H9 (cell line): ENCODE measurements around the gene ARID3A. TPM values are rescaled to one million over a fixed set of nuclear protein-coding genes. Genes with fewer than 3 reads are reported as not detected.
A peak's percentile ranks its signal among the peaks of the same experiment; 100 is the strongest.

Experiments used
- DNase-seq: peaks from one replicate; pipeline ENCODE4 v3.0.0-alpha.2; 2017
- H2AFZ ChIP-seq: one replicate; pipeline ENCODE4 v1.6.1; 2013; ENCODE audit warnings: mild to moderate bottlenecking, low read length, control low read depth, moderate library complexity
- H2AK5ac ChIP-seq: 2 replicates; pipeline ENCODE4 v1.6.1; 2013; ENCODE audit warnings: low read length, control low read depth, mixed read lengths; ENCODE audit not compliant: insufficient read length
- H2BK120ac ChIP-seq: one replicate; pipeline ENCODE4 v1.6.1; 2013; ENCODE audit warnings: low read depth, mild to moderate bottlenecking, low read length, control low read depth, inconsistent platforms; ENCODE audit not compliant: poor library complexity, severe bottlenecking
- H2BK12ac ChIP-seq: 2 replicates; pipeline ENCODE4 v1.6.1; 2013; ENCODE audit warnings: low read length, control low read depth, mixed read lengths, low read depth; ENCODE audit not compliant: insufficient read length
- H2BK15ac ChIP-seq: 2 replicates; pipeline ENCODE4 v1.6.1; 2013; ENCODE audit warnings: low read depth, low read length, control low read depth
- H2BK20ac ChIP-seq: one replicate; pipeline ENCODE4 v1.6.1; 2013; ENCODE audit warnings: low read depth, mild to moderate bottlenecking, low read length, control low read depth, inconsistent platforms; ENCODE audit not compliant: poor library complexity, severe bottlenecking
- H2BK5ac ChIP-seq: 2 replicates; pipeline ENCODE4 v1.6.1; 2013; ENCODE audit warnings: low read length, control low read depth, mixed read lengths; ENCODE audit not compliant: insufficient read length
- H3K14ac ChIP-seq: 2 replicates; pipeline ENCODE4 v1.6.1; 2013; ENCODE audit warnings: low read length, control low read depth; ENCODE audit not compliant: insufficient read depth
- H3K18ac ChIP-seq: 2 replicates; pipeline ENCODE4 v1.6.1; 2013; ENCODE audit warnings: low read depth, mild to moderate bottlenecking, mixed read lengths, low read length, control low read depth; ENCODE audit not compliant: insufficient read length
- H3K23ac ChIP-seq: 2 replicates; pipeline ENCODE4 v1.6.1; 2013; ENCODE audit warnings: low read length, control low read depth, mixed read lengths, low read depth; ENCODE audit not compliant: insufficient read length
- H3K23me2 ChIP-seq: 2 replicates; pipeline ENCODE4 v1.6.1; 2013; ENCODE audit warnings: low read depth, mild to moderate bottlenecking, mixed read lengths, low read length, control low read depth; ENCODE audit not compliant: insufficient read length, poor library complexity, severe bottlenecking
- H3K27ac ChIP-seq: 2 replicates; pipeline ENCODE4 v1.5.1; 2013; ENCODE audit warnings: low read length, control low read depth, mixed read lengths, low read depth; ENCODE audit not compliant: insufficient read length
- H3K27me3 ChIP-seq: 2 replicates; pipeline ENCODE4 v1.6.1; 2013; ENCODE audit warnings: low read length, control low read depth, inconsistent platforms; ENCODE audit not compliant: insufficient read depth
- H3K4ac ChIP-seq: 2 replicates; pipeline ENCODE4 v1.6.1; 2013; ENCODE audit warnings: low read depth, mild to moderate bottlenecking, control low read depth, inconsistent platforms, low read length, moderate library complexity
- H3K4me1 ChIP-seq: 2 replicates; pipeline ENCODE4 v1.6.1; 2013; ENCODE audit warnings: low read length, control low read depth, inconsistent platforms; ENCODE audit not compliant: insufficient read depth
- H3K4me2 ChIP-seq: 2 replicates; pipeline ENCODE4 v1.6.1; 2013; ENCODE audit warnings: low read length, control low read depth, mixed read lengths; ENCODE audit not compliant: insufficient read length, insufficient read depth
- H3K56ac ChIP-seq: 2 replicates; pipeline ENCODE4 v1.6.1; 2013; ENCODE audit warnings: low read depth, mild to moderate bottlenecking, mixed read lengths, low read length, control low read depth; ENCODE audit not compliant: insufficient read length
- H3K79me1 ChIP-seq: 2 replicates; pipeline ENCODE4 v1.6.1; 2013; ENCODE audit warnings: low read depth, mild to moderate bottlenecking, moderate library complexity, low read length, control low read depth, inconsistent platforms; ENCODE audit not compliant: insufficient read depth, poor library complexity, severe bottlenecking
- H3K79me2 ChIP-seq: 2 replicates; pipeline ENCODE4 v1.6.1; 2013; ENCODE audit warnings: low read length, control low read depth, inconsistent platforms; ENCODE audit not compliant: insufficient read depth
- H3K9ac ChIP-seq: 2 replicates; pipeline ENCODE4 v1.6.1; 2013; ENCODE audit warnings: low read length, control low read depth, mixed read lengths; ENCODE audit not compliant: insufficient read length; ENCODE audit errors: extremely low read depth
- H3K9me3 ChIP-seq: one replicate; pipeline ENCODE4 v1.6.1; 2013; ENCODE audit warnings: low read depth, low read length, inconsistent platforms; ENCODE audit not compliant: control insufficient read depth
- H3T11ph ChIP-seq: one replicate; pipeline ENCODE4 v1.6.1; 2013; ENCODE audit warnings: mild to moderate bottlenecking, low read length, control low read depth, inconsistent platforms
- H4K20me1 ChIP-seq: one replicate; pipeline ENCODE4 v1.6.1; 2013; ENCODE audit not compliant: control insufficient read depth, insufficient read length, insufficient read depth
- H4K5ac ChIP-seq: 2 replicates; pipeline ENCODE4 v1.6.1; 2013; ENCODE audit warnings: low read depth, mild to moderate bottlenecking, mixed read lengths, low read length, control low read depth; ENCODE audit not compliant: insufficient read length
- H4K8ac ChIP-seq: replicated peaks from 2 replicates; pipeline ENCODE4 v1.6.1; 2013; ENCODE audit warnings: low read length, control low read depth, mixed read lengths, low read depth; ENCODE audit not compliant: insufficient read length
- H4K91ac ChIP-seq: 2 replicates; pipeline ENCODE4 v1.6.1; 2013; ENCODE audit warnings: low read depth, mild to moderate bottlenecking, moderate library complexity, mixed read lengths, low read length, control low read depth; ENCODE audit not compliant: insufficient read length
- H3K27ac Mint-ChIP-seq, 3 experiments: 2 replicates in 2 of 3; 3 replicates in 1 of 3; pipeline ENCODE4 v1.8.0; 2020 to 2021; ENCODE audit warnings: mixed read lengths in 3 of 3, mild to moderate bottlenecking in 1 of 3, moderate library complexity in 1 of 3
- H3K27me3 Mint-ChIP-seq: 2 replicates; pipeline ENCODE4 v1.8.0; 2021; ENCODE audit warnings: low read depth, mild to moderate bottlenecking, moderate library complexity, mixed read lengths
- H3K36me3 Mint-ChIP-seq, 3 experiments: 2 replicates in 2 of 3; 3 replicates in 1 of 3; pipeline ENCODE4 v1.8.0; 2020 to 2021; ENCODE audit warnings: low read depth in 3 of 3, mixed read lengths in 3 of 3; ENCODE audit not compliant: insufficient read depth in 1 of 3
- H3K4me1 Mint-ChIP-seq, 2 experiments: 2 replicates each; pipeline ENCODE4 v1.8.0; 2020; ENCODE audit warnings: mixed read lengths in 2 of 2
- H3K4me3 Mint-ChIP-seq, 2 experiments: 2 replicates in 1 of 2; 3 replicates in 1 of 2; pipeline ENCODE4 v1.8.0; 2020 to 2021; ENCODE audit warnings: mild to moderate bottlenecking in 2 of 2, mixed read lengths in 2 of 2, moderate library complexity in 1 of 2
- H3K9me3 Mint-ChIP-seq, 2 experiments: 2 replicates in 1 of 2; 3 replicates in 1 of 2; pipeline ENCODE4 v1.8.0; 2020; ENCODE audit warnings: mild to moderate bottlenecking in 2 of 2, mixed read lengths in 2 of 2, moderate library complexity in 1 of 2
- WGBS: extraction: QIAGEN DNeasy Blood & Tissue Kit; methylation state at CpG from one replicate; pipeline ENCODE4 v1.1.7; 2013; ENCODE audit warnings: missing lambda C conversion rate, low lambda C conversion rate, mixed read lengths; ENCODE audit not compliant: insufficient read length; ENCODE audit errors: extremely low coverage; 5-methylcytosine and 5-hydroxymethylcytosine counted together
- total RNA-seq: library from RNA; stranded (reverse); gene quantifications from 2 replicates; pipeline ENCODE4 v1.2.1, GENCODE V29; 2021
- TF ChIP-seq, protein P1 (sequence below): fragments of 200-600 bp; sonication (generic); conservative IDR thresholded peaks from 3 replicates; pipeline ENCODE4 v1.8.0; 2021; ENCODE audit warnings: antibody characterized with exemption, mild to moderate bottlenecking

ARID3A gene
- total RNA-seq, 1 experiment from 2014 or later = 98.3 TPM

DNA sequence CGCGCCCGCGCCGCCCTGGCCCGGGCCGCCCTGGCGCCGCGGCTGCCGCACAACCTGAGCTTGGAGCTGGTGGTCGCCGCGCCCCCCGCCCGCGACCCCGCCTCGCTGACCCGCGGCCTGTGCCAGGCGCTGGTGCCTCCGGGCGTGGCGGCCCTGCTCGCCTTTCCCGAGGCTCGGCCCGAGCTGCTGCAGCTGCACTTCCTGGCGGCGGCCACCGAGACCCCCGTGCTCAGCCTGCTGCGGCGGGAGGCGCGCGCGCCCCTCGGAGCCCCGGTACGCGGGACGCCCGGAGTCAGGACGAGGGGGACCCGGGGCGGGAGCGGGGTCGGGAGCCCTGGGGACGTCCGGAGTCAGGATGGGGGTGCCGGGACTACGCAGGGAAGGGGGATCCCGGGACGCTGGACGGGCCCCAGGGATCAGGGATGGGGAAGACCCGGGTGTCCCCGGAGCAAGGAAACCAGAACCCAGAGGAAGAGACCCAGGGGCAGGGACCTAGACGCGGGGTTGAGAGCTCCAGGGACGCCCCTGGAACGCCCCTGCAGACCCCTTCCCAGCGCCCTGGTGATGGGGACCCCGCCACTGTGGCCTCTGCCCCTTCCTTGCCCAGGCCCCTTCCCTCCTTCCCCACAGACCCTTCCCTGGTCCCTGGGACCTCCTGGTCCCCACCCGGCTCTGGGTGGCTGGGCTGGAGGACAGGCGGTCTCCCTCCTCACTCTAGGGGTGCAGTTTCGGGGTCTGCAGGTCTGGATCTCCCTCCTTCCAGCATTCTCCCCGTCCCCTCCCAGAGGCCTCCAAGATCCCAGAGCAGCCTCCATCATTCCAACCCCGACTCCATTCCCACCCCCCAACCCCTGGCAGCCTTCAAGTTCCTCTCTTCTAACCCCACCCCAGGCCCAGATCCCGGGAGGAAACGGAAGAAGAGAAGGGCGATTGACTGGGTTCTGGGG is 75.0 kb downstream of the ARID3A start:
- Histone ChIP-seq H2BK5ac (no peak overlapping the region), H3K4ac (no peak overlapping the region), H3K9me3 (no peaks in the 10 kb centered on the region), H4K8ac (no peak overlapping the region), H2BK20ac (no peak overlapping the region), H4K91ac (no peak overlapping the region), H4K20me1 (peaks cover 3% of the 10 kb centered on the region), H3K79me1 (no peaks in the 10 kb centered on the region), H4K5ac (no peak overlapping the region), H3K4me2 (peak overlapping the region; percentile 42), H2AFZ (no peak overlapping the region), H3K23ac (no peak overlapping the region), H3K4me1 (no peaks in the 10 kb centered on the region), H3K79me2 (0 out of 2 replicates have a peak, but pooled peaks cover 2% of the 10 kb centered on the region), H3K27ac (no peak overlapping the region), H3K9ac (no peak overlapping the region), H2BK15ac (no peak overlapping the region), H2AK5ac (no peak overlapping the region), H2BK120ac (no peak overlapping the region), H3K27me3 (peaks cover 10% of the 10 kb centered on the region), H3K18ac (no peak overlapping the region), H3K23me2 (peaks cover 10% of the 10 kb centered on the region), H2BK12ac (no peak overlapping the region), H3K56ac (no peak overlapping the region), H3K14ac (no peak overlapping the region), H3T11ph (no peak overlapping the region)
- Mint-ChIP-seq H3K27me3 (peaks cover 50% of the 10 kb centered on the region), H3K4me3 (peak overlapping the region; percentile 45 to 78), H3K9me3 (no peaks in the 10 kb centered on the region; a peak in 1 of 5 replicates), H3K36me3 (peaks cover 0 to 3% (median 0%) of the 10 kb centered on the region in 3 experiments; a peak in 3 of 7 replicates), H3K4me1 (peaks cover 5 to 10% of the 10 kb centered on the region in 2 experiments), H3K27ac (no peak overlapping the region)
- no CpG with 5 or more reads among the region's 73 CpGs for WGBS
- DNase-seq = no peak
- TF ChIP-seq, protein P1, sequence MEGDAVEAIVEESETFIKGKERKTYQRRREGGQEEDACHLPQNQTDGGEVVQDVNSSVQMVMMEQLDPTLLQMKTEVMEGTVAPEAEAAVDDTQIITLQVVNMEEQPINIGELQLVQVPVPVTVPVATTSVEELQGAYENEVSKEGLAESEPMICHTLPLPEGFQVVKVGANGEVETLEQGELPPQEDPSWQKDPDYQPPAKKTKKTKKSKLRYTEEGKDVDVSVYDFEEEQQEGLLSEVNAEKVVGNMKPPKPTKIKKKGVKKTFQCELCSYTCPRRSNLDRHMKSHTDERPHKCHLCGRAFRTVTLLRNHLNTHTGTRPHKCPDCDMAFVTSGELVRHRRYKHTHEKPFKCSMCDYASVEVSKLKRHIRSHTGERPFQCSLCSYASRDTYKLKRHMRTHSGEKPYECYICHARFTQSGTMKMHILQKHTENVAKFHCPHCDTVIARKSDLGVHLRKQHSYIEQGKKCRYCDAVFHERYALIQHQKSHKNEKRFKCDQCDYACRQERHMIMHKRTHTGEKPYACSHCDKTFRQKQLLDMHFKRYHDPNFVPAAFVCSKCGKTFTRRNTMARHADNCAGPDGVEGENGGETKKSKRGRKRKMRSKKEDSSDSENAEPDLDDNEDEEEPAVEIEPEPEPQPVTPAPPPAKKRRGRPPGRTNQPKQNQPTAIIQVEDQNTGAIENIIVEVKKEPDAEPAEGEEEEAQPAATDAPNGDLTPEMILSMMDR = no peak
